ENCODE results near the gene UGGT2.
"Not testable (repeated sequence)": the region's sequence is repeated elsewhere in the genome, so short reads cannot be mapped to it uniquely, and the experiment has no call there.

The UGGT2 gene

GRCh38 chr13:96053003-96053703, at the start of gene UGGT2:
UGGT2 (minus strand) TSS chr13:96053401; CDS start chr13:96053312, 89 bp downstream.
- DNase-seq (ENCODE audit: low read depth in 3 of 3, low spot score in 1 of 3), result no peak

GRCh38 chr13:96100457-96101220, 47.4 kb upstream of the UGGT2 start:
- no peak for DNase-seq (ENCODE audit: low read depth in 3 of 3, low spot score in 1 of 3)

- no peak for DNase-seq (ENCODE audit: low read depth in 3 of 3, low spot score in 1 of 3)
These were observed 40.2 kb upstream of the UGGT2 start for GRCh38 chr13:96093296-96094006.

- no peak for DNase-seq (ENCODE audit: low read depth in 3 of 3, low spot score in 1 of 3)
These were observed 38.2 kb upstream of the UGGT2 start for GRCh38 chr13:96091164-96092117.

- DNase-seq (ENCODE audit: low read depth in 3 of 3, low spot score in 1 of 3), result no peak
These were observed 37.3 kb upstream of the UGGT2 start for GRCh38 chr13:96090240-96091101.

GRCh38 chr13:96089749-96090239, 36.6 kb upstream of the UGGT2 start, which contains the start of gene HS6ST3:
HS6ST3 (plus strand) TSS chr13:96090107.
- no peak for DNase-seq (ENCODE audit: low read depth in 3 of 3, low spot score in 1 of 3)

- no peak for DNase-seq (ENCODE audit: low read depth in 3 of 3, low spot score in 1 of 3)
These were observed 35.9 kb upstream of the UGGT2 start for GRCh38 chr13:96089139-96089538.

- no peak for DNase-seq (ENCODE audit: low read depth in 3 of 3, low spot score in 1 of 3)
These were observed 33.5 kb upstream of the UGGT2 start for GRCh38 chr13:96086736-96087135.

GRCh38 chr13:96082640-96083039, 29.4 kb upstream of the UGGT2 start:
- no peak for DNase-seq (ENCODE audit: low read depth in 3 of 3, low spot score in 1 of 3)

- DNase-seq (ENCODE audit: low read depth in 3 of 3, low spot score in 1 of 3), result no peak
These were observed 28.7 kb upstream of the UGGT2 start for GRCh38 chr13:96081888-96082287.

- no peak for DNase-seq (ENCODE audit: low read depth in 3 of 3, low spot score in 1 of 3)
These were observed 27.5 kb upstream of the UGGT2 start for GRCh38 chr13:96080676-96081075.

GRCh38 chr13:96075953-96076543, 22.8 kb upstream of the UGGT2 start:
- DNase-seq (ENCODE audit: low read depth in 3 of 3, low spot score in 1 of 3), result no peak

- no peak for DNase-seq (ENCODE audit: low read depth in 3 of 3, low spot score in 1 of 3)
These were observed 19.2 kb upstream of the UGGT2 start for GRCh38 chr13:96072392-96072791.

GRCh38 chr13:96071504-96071903, 18.3 kb upstream of the UGGT2 start:
- no peak for DNase-seq (ENCODE audit: low read depth in 3 of 3, low spot score in 1 of 3)

GRCh38 chr13:96068729-96069128, 15.5 kb upstream of the UGGT2 start:
- DNase-seq (ENCODE audit: low read depth in 3 of 3, low spot score in 1 of 3), result no peak

GRCh38 chr13:96065849-96066248, 12.6 kb upstream of the UGGT2 start:
- no peak for DNase-seq (ENCODE audit: low read depth in 3 of 3, low spot score in 1 of 3)

GRCh38 chr13:96052656-96053002, 572 bp downstream of the UGGT2 start:
- DNase-seq (ENCODE audit: low read depth in 3 of 3, low spot score in 1 of 3), result no peak

- DNase-seq (ENCODE audit: low read depth in 3 of 3, low spot score in 1 of 3), result not testable (repeated sequence)
These were observed 1.3 kb downstream of the UGGT2 start for GRCh38 chr13:96051946-96052345.

GRCh38 chr13:96051491-96051890, 1.7 kb downstream of the UGGT2 start:
- not testable (repeated sequence) for DNase-seq (ENCODE audit: low read depth in 3 of 3, low spot score in 1 of 3)

All from stimulated activated CD4-positive, alpha-beta T cell treated with anti-CD3 and anti-CD28 coated beads, TNF-alpha, amount 100 ng/mL, for 1 hour (primary cell).